GM18505 (cell line): ENCODE data around the gene EFCAB6.

Experiments
- ATAC-seq: cut with Tn5 transposase; IDR thresholded peaks from one replicate; pipeline ENCODE4 v1.9.1; 2021; ENCODE audit not compliant: unreplicated experiment
- POLR2A ChIP-seq: IDR thresholded peaks from 4 replicates; pipeline ENCODE4 v1.6.1; 2011; ENCODE audit warnings: borderline replicate concordance; ENCODE audit not compliant: insufficient read depth, insufficient read length; ENCODE audit errors: extremely low read depth

EFCAB6 gene, protein sequence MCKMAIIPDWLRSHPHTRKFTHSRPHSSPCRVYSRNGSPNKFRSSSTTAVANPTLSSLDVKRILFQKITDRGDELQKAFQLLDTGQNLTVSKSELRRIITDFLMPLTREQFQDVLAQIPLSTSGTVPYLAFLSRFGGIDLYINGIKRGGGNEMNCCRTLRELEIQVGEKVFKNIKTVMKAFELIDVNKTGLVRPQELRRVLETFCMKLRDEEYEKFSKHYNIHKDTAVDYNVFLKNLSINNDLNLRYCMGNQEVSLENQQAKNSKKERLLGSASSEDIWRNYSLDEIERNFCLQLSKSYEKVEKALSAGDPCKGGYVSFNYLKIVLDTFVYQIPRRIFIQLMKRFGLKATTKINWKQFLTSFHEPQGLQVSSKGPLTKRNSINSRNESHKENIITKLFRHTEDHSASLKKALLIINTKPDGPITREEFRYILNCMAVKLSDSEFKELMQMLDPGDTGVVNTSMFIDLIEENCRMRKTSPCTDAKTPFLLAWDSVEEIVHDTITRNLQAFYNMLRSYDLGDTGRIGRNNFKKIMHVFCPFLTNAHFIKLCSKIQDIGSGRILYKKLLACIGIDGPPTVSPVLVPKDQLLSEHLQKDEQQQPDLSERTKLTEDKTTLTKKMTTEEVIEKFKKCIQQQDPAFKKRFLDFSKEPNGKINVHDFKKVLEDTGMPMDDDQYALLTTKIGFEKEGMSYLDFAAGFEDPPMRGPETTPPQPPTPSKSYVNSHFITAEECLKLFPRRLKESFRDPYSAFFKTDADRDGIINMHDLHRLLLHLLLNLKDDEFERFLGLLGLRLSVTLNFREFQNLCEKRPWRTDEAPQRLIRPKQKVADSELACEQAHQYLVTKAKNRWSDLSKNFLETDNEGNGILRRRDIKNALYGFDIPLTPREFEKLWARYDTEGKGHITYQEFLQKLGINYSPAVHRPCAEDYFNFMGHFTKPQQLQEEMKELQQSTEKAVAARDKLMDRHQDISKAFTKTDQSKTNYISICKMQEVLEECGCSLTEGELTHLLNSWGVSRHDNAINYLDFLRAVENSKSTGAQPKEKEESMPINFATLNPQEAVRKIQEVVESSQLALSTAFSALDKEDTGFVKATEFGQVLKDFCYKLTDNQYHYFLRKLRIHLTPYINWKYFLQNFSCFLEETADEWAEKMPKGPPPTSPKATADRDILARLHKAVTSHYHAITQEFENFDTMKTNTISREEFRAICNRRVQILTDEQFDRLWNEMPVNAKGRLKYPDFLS (N-terminal part only)

GRCh38 chr22:43812149-43812842 lies at the start of gene EFCAB6:
Gene EFCAB6, minus strand, starts transcription at chr22:43812305. Its CDS starts 29,987 bp downstream, at chr22:43782318.
- peak; percentile 78 for TF ChIP-seq POLR2A
- peak; percentile 75 for ATAC-seq

GRCh38 chr22:43861529-43861928 lies 49.4 kb upstream of the EFCAB6 start:
- TF ChIP-seq POLR2A, result no peak
- ATAC-seq, result no peak

DNA sequence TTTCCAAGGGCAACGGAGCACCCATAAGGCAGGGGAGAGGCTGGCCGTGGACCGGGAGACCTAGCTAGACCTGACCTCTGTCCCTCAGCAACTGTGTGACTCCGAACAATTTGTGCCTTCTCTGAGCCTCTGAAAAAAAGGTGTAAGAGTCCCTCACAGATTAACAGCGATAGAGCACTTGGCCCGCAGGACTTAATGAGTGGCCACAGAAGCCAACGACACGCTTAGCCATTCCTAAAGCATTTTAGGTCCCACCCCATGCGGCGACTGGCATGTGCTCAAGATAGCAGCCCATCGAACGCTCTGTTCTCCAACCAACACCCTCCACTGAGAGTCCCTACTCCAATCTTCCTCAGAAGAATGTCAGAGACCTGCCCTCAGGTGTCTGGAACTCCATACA lies 48.7 kb upstream of the EFCAB6 start:
- ATAC-seq, result no peak

DNA sequence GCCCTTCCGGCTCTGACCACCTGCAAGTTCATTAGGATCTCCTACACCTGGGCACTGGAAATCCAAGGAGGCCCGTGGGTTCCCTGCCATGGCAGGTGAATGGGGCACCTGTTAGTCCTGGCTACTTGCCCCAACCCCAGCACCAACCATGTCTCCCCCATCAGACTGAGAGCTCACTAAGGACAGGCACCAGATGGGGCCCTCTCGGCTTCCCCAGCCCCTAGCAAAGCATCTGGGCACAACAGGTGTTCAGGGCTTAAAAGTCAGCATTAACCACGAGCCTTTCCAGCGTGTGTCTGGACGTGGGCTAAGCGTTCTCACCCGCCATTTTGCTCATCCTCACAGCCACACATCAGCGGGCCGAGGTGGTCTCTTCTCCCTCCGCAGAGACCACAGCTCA lies 48.0 kb upstream of the EFCAB6 start:
- no peak for ATAC-seq
- TF ChIP-seq POLR2A, result no peak

More for the DNA sequence above, 48.7 kb upstream of the EFCAB6 start:
- TF ChIP-seq POLR2A, result no peak

- ATAC-seq, result no peak
- TF ChIP-seq POLR2A, result no peak
Measured at GRCh38 chr22:43859621-43860020, 47.5 kb upstream of the EFCAB6 start.

- TF ChIP-seq POLR2A, result no peak
Measured at GRCh38 chr22:43859176-43859575, 47.1 kb upstream of the EFCAB6 start.

GRCh38 chr22:43858156-43858895 lies 46.2 kb upstream of the EFCAB6 start:
- TF ChIP-seq POLR2A, result no peak
- ATAC-seq, result no peak

More at GRCh38 chr22:43859176-43859575, 47.1 kb upstream of the EFCAB6 start:
- ATAC-seq, result no peak

GRCh38 chr22:43857367-43857766 lies 45.3 kb upstream of the EFCAB6 start:
- TF ChIP-seq POLR2A, result no peak

GRCh38 chr22:43855431-43855830 lies 43.3 kb upstream of the EFCAB6 start:
- no peak for ATAC-seq
- no peak for TF ChIP-seq POLR2A

More at GRCh38 chr22:43857367-43857766, 45.3 kb upstream of the EFCAB6 start:
- ATAC-seq, result no peak

- no peak for TF ChIP-seq POLR2A
- no peak for ATAC-seq
Measured at GRCh38 chr22:43854786-43855271, 42.7 kb upstream of the EFCAB6 start.

- ATAC-seq, result no peak
- no peak for TF ChIP-seq POLR2A
Measured at GRCh38 chr22:43854121-43854785, 42.1 kb upstream of the EFCAB6 start.
